HG03457 (cell line): Measurements from ENCODE around the gene COL4A3.
"Not testable (repeated sequence)": the region's sequence is repeated elsewhere in the genome, so short reads cannot be mapped to it uniquely, and the experiment has no call there.

Experiments used
- ATAC-seq: cut with Tn5 transposase; IDR thresholded peaks from one replicate; pipeline ENCODE4 v1.9.1; 2021; ENCODE audit warnings: moderate number of reproducible peaks; ENCODE audit not compliant: unreplicated experiment

The COL4A3 gene

GRCh38 chr2:227154986-227155774 is 9.2 kb upstream of the COL4A3 start:
- no peak for ATAC-seq

- no peak for ATAC-seq
Observed at GRCh38 chr2:227160164-227160563, 4.3 kb upstream of the COL4A3 start.

GRCh38 chr2:227161947-227162346 is 2.5 kb upstream of the COL4A3 start:
- no peak for ATAC-seq

- ATAC-seq, result peak; percentile 80
Observed at GRCh38 chr2:227163485-227163997, 883 bp upstream of the COL4A3 start.

GRCh38 chr2:227164763-227165291 is 403 bp downstream of the COL4A3 start:
- ATAC-seq, result peak; percentile 64

GRCh38 chr2:227171779-227172178 is 7.4 kb downstream of the COL4A3 start:
- ATAC-seq, result not testable (repeated sequence)

- no peak for ATAC-seq
Observed at GRCh38 chr2:227177592-227178336, 13.3 kb downstream of the COL4A3 start.

- no peak for ATAC-seq
Observed at GRCh38 chr2:227179988-227180685, 15.7 kb downstream of the COL4A3 start.

- no peak for ATAC-seq
Observed at GRCh38 chr2:227180770-227181169, 16.3 kb downstream of the COL4A3 start.

- no peak for ATAC-seq
Observed at GRCh38 chr2:227182765-227183164, 18.3 kb downstream of the COL4A3 start.

- ATAC-seq, result no peak
Observed at GRCh38 chr2:227183657-227184367, 19.4 kb downstream of the COL4A3 start.

GRCh38 chr2:227185615-227186232 is 21.3 kb downstream of the COL4A3 start:
- no peak for ATAC-seq

- ATAC-seq, result no peak
Observed at GRCh38 chr2:227186751-227187150, 22.3 kb downstream of the COL4A3 start.

GRCh38 chr2:227188292-227188691 is 23.9 kb downstream of the COL4A3 start:
- no peak for ATAC-seq

- ATAC-seq, result no peak
Observed at GRCh38 chr2:227191367-227191766, 26.9 kb downstream of the COL4A3 start.

- ATAC-seq, result no peak
Observed at GRCh38 chr2:227192491-227192890, 28.1 kb downstream of the COL4A3 start.

GRCh38 chr2:227194219-227194618 is 29.8 kb downstream of the COL4A3 start:
- no peak for ATAC-seq

GRCh38 chr2:227198866-227199265 is 34.4 kb downstream of the COL4A3 start:
- no peak for ATAC-seq

- ATAC-seq, result no peak
Observed at GRCh38 chr2:227201771-227202170, 37.3 kb downstream of the COL4A3 start.

- no peak for ATAC-seq
Observed at GRCh38 chr2:227204452-227204851, 40.0 kb downstream of the COL4A3 start.
